ENCODE measurements around the gene BCL2.

GRCh38 chr18:63177919-63178821 lies 141.4 kb downstream of the BCL2 start:
- TF ChIP-seq CTCF (IDR thresholded peaks at IDR 0.05), result no peak
- TF ChIP-seq EP300 (IDR thresholded peaks at IDR 0.05), result no peak
- TF ChIP-seq POLR2A (IDR thresholded peaks at IDR 0.05), result no peak

All from ovary (tissue), 3 donors.